Measurements from ENCODE around the gene NECTIN1. TPM values are rescaled to one million over a fixed set of nuclear protein-coding genes. Genes with fewer than 3 reads are reported as not detected.
A peak's percentile ranks its signal among the peaks of the same experiment; 100 is the strongest.

Gene NECTIN1
- total and polyA plus RNA-seq, 9 donors: 7.9 to 44.3 (median 28.2) TPM

DNA sequence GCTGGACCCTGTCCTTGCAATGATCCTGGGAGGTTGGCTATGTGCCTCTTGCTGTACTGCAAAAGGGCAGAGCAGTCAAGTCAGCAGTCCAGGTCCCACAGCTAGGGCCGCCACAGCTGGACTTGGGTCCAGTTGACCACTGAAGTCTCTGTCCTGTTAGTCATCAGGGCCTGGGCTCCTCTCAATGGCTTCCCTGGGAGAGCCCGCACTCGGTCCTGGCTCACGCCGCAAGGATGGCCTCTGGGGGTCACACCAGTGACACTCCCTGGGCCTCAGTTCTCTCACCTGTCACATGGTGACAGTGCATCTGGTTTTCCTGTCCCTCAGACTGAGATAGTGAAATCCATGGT is 85.1 kb downstream of the NECTIN1 start:
- 67% methylated on average over 5 of the region's 5 CpGs for WGBS (ENCODE audit: insufficient coverage)
- Histone ChIP-seq H3K4me3 (ENCODE audit: low read length) (no peak overlapping the region), H3K27me3 (ENCODE audit: control insufficient read depth, insufficient read depth, low read length) (peaks cover 3% of the 10 kb centered on the region), H3K9me3 (replicated peaks; ENCODE audit: control insufficient read depth, low read depth, low read length) (no peaks in the 10 kb centered on the region), H3K4me1 (ENCODE audit: control insufficient read depth, insufficient read depth, low read length) (peaks cover 62% of the 10 kb centered on the region), H3K36me3 (ENCODE audit: control insufficient read depth, insufficient read depth, low read length) (no peaks in the 10 kb centered on the region), H3K27ac (ENCODE audit: low read length) (peak overlapping the region; percentile 42)
- DNase-seq: no peak

DNA sequence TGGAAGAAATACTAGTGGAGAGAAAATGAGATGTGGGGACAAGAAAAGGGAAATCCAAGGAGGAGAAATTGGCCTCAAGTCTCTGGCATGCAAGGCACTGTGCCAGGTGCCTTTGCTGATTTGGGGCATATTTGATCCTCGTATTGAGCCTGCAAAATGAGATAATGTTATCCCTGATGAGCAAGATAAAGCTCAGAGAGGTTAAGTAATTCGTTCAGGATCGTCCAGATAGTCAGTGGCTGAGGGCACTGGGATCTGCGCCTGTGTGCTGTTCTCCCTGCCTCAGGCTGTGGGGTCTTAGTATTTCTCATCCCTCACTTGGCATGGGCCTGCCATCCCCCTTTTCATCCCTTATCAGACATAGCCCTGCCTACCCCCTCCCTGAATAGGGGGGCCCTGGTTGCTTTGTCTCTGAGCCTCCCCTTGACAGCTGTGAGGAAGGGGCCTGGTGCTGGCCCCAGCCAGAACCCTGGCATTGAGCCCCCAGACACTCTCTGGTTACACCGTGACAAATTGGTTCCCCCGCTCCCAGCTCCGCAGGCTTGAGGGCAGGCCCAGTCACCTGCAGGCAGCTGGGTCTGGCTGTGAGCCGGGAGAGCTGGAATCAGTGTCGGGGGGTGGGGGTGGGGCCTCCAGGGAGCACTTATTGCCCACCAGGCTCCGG is 85.7 kb downstream of the NECTIN1 start:
- peaks cover 4% of the 10 kb centered on the region for H3K27me3 ChIP-seq (ENCODE audit: control insufficient read depth, insufficient read depth, low read length)
- H3K9me3 ChIP-seq (replicated peaks; ENCODE audit: control insufficient read depth, low read depth, low read length): no peaks in the 10 kb centered on the region
- DNase-seq: peak; percentile 71
- peaks cover 62% of the 10 kb centered on the region for H3K4me1 ChIP-seq (ENCODE audit: control insufficient read depth, insufficient read depth, low read length)
- no peaks in the 10 kb centered on the region for H3K36me3 ChIP-seq (ENCODE audit: control insufficient read depth, insufficient read depth, low read length)
- 35% methylated on average over 10 of the region's 10 CpGs for WGBS (ENCODE audit: insufficient coverage)
- H3K4me3 ChIP-seq (ENCODE audit: low read length): no peak overlapping the region
- H3K27ac ChIP-seq (ENCODE audit: low read length): peak overlapping the region; percentile 42

DNA sequence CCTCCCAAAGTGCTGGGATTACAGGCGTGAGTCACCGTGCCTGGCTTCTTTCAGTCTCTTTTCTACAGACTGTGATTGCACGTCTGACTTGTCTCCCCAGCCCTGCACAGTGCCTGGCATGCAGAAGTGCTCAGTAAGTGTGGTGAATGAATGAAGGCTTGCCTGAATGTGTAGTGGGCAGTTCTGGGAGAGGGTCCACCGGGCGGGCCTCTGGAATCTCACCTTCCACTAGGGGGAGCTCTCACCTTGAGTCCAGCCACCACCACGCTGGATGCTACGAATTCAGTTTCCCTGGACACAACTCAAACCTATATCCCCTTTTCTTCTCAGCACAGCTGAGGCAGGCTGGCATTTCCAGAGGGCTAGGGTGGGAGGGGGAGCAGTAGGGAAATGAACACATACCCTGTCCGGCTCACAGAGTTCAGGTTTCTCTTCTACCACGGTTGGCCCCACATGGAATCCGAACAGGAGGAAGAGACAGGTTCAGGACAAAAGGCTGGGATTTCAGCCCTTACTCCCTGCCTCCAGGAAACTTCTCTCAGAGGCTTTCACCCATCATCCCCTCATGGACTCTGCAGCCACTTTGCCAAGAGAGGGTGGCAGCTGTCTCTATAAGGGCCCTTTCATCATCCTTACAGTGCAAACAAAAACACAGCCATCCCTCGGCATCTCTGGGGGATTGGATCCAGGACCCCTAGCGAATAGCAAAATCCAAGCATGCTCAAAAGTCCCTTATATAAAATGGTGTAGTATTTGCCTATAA is 86.8 kb downstream of the NECTIN1 start:
- Histone ChIP-seq H3K27ac (ENCODE audit: low read length) (no peak overlapping the region), H3K4me1 (ENCODE audit: control insufficient read depth, insufficient read depth, low read length) (peaks cover 66% of the 10 kb centered on the region), H3K9me3 (replicated peaks; ENCODE audit: control insufficient read depth, low read depth, low read length) (no peaks in the 10 kb centered on the region), H3K4me3 (ENCODE audit: low read length) (no peak overlapping the region), H3K36me3 (ENCODE audit: control insufficient read depth, insufficient read depth, low read length) (no peaks in the 10 kb centered on the region), H3K27me3 (ENCODE audit: control insufficient read depth, insufficient read depth, low read length) (peaks cover 9% of the 10 kb centered on the region)
- 83% methylated on average over 2 of the region's 12 CpGs for WGBS (ENCODE audit: insufficient coverage)
- DNase-seq: no peak

DNA sequence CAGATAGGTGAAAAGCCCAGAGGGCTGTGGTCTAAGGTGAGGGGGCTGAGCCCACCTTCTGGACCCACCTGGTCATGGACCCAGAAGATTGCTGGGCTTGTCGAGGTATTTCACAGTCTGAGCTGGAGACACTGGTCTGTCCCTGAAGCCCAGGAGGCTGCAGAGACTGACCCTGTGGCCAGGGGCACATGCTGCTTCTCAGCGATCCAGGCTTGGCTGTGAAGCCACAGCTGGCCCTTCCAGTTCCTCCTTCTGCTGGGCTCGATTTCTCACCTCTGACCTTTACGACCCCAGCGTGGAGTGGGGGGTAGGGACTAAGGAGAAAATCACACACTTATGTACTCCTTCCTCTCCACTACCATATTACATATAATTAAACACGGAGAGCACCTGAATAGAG is 88.5 kb downstream of the NECTIN1 start:
- peaks cover 70% of the 10 kb centered on the region for H3K4me1 ChIP-seq (ENCODE audit: control insufficient read depth, insufficient read depth, low read length)
- H3K36me3 ChIP-seq (ENCODE audit: control insufficient read depth, insufficient read depth, low read length): no peaks in the 10 kb centered on the region
- H3K27ac ChIP-seq (ENCODE audit: low read length): no peak overlapping the region
- peaks cover 9% of the 10 kb centered on the region for H3K27me3 ChIP-seq (ENCODE audit: control insufficient read depth, insufficient read depth, low read length)
- H3K4me3 ChIP-seq (ENCODE audit: low read length): no peak overlapping the region
- 50% methylated on average over 2 of the region's 6 CpGs for WGBS (ENCODE audit: insufficient coverage)
- DNase-seq: no peak
- no peaks in the 10 kb centered on the region for H3K9me3 ChIP-seq (replicated peaks; ENCODE audit: control insufficient read depth, low read depth, low read length)

DNA sequence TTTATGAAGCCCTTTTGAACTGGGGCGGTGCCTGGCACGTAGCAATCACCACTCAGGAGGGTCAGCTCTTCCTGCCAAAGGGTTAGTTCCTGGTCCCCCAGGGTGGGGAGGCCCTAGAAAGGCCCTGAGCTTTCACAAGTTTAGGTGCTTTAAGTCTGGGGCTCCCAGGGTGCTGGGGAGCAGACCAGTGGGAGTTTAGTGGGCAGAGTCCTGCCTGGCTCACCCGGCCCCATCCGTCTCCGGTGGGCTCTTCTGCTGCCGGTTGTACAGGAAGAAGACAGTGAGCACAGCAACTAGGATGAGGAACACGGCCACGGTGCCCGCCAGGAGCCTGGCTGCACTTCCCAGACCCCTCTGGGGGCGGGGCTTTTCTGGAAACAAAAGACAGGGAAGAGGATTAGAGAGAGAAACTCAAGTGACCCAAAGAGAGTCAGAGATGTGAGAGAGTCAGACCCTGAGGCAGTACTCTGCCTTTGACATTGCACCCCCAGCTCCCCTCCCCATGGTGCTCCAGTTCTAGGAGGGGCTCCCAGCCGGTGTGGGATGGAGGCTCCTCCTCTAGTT is 89.3 kb downstream of the NECTIN1 start:
- Histone ChIP-seq H3K27me3 (ENCODE audit: control insufficient read depth, insufficient read depth, low read length) (peaks cover 9% of the 10 kb centered on the region), H3K36me3 (ENCODE audit: control insufficient read depth, insufficient read depth, low read length) (no peaks in the 10 kb centered on the region), H3K4me3 (ENCODE audit: low read length) (no peak overlapping the region), H3K9me3 (replicated peaks; ENCODE audit: control insufficient read depth, low read depth, low read length) (no peaks in the 10 kb centered on the region), H3K4me1 (ENCODE audit: control insufficient read depth, insufficient read depth, low read length) (peaks cover 70% of the 10 kb centered on the region), H3K27ac (ENCODE audit: low read length) (no peak overlapping the region)
- WGBS (ENCODE audit: insufficient coverage): 42% methylated on average over 8 of the region's 11 CpGs
- no peak for DNase-seq

DNA sequence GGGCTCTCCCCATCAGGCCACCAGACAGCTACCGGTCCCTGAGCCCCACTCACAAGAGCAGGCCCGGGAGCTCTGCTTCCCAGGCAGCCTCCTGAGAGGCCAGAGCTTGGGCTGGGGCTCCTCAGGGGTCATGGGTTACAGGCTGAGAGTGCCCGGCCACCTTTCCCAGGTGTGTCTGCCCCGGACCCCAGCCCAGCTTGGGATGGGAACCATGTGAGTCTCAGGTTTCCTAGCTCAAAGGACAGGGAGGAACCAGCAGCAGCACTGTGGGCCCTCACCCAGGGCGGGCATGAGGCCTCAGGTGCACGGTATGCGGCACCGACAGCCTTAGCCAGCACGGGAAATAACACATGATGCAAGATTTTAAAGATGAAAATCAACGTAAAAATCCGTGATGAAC is 90.1 kb downstream of the NECTIN1 start:
- Histone ChIP-seq H3K4me1 (ENCODE audit: control insufficient read depth, insufficient read depth, low read length) (peaks cover 71% of the 10 kb centered on the region), H3K36me3 (ENCODE audit: control insufficient read depth, insufficient read depth, low read length) (no peaks in the 10 kb centered on the region), H3K9me3 (replicated peaks; ENCODE audit: control insufficient read depth, low read depth, low read length) (no peaks in the 10 kb centered on the region), H3K4me3 (ENCODE audit: low read length) (no peak overlapping the region), H3K27me3 (ENCODE audit: control insufficient read depth, insufficient read depth, low read length) (peaks cover 9% of the 10 kb centered on the region), H3K27ac (ENCODE audit: low read length) (no peak overlapping the region)
- DNase-seq: no peak
- 69% methylated on average over 11 of the region's 11 CpGs for WGBS (ENCODE audit: insufficient coverage)

DNA sequence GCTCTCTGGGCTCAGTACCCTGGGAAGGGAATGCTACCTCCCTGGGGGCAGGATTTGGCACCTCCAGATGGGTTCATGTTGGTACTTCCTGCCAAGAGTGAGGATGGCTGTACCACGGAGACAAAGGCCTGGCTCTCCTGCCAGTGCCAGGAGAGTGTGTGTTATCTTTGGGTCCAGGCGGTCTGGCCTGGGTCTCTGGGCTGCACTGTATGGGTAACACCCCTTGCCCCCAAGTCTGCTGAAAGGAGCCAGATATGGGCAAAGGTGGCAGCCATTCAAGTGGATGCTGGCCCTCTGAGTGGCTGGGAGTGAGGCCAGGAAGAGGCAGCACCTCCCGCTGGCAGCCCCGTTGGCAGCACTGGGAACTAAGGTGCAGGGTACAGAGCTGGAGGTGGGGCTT is 91.5 kb downstream of the NECTIN1 start:
- peaks cover 66% of the 10 kb centered on the region for H3K4me1 ChIP-seq (ENCODE audit: control insufficient read depth, insufficient read depth, low read length)
- peaks cover 3% of the 10 kb centered on the region for H3K9me3 ChIP-seq (replicated peaks; ENCODE audit: control insufficient read depth, low read depth, low read length)
- DNase-seq: no peak
- no peak overlapping the region for H3K4me3 ChIP-seq (ENCODE audit: low read length)
- WGBS (ENCODE audit: insufficient coverage): 81% methylated on average over 3 of the region's 4 CpGs
- H3K27ac ChIP-seq (ENCODE audit: low read length): no peak overlapping the region
- H3K27me3 ChIP-seq (ENCODE audit: control insufficient read depth, insufficient read depth, low read length): peaks cover 9% of the 10 kb centered on the region
- no peaks in the 10 kb centered on the region for H3K36me3 ChIP-seq (ENCODE audit: control insufficient read depth, insufficient read depth, low read length)

DNA sequence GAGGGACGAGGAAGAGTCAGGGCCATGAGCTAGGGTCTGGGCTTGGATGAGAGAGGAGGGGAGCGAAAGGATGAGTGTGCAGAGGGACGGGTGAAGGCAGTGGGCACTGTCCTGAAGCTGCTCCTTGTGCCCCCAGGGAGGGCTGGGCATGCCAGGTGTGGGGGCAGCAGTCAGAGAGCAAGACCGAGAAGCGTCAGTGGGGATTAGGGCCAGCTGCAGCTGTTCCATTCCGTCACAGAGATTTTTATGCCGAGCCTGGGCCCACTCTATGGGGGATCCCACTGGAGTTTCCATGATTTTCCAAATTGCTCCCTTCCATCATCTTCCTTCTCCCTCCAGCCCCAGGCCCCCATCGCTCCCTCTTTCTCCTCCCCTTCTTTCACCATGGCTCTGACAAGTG is 93.2 kb downstream of the NECTIN1 start:
- Histone ChIP-seq H3K27ac (ENCODE audit: low read length) (peak overlapping the region; percentile 82), H3K27me3 (ENCODE audit: control insufficient read depth, insufficient read depth, low read length) (peaks cover 9% of the 10 kb centered on the region), H3K4me1 (ENCODE audit: control insufficient read depth, insufficient read depth, low read length) (peaks cover 58% of the 10 kb centered on the region), H3K9me3 (replicated peaks; ENCODE audit: control insufficient read depth, low read depth, low read length) (peaks cover 3% of the 10 kb centered on the region), H3K4me3 (ENCODE audit: low read length) (no peak overlapping the region), H3K36me3 (ENCODE audit: control insufficient read depth, insufficient read depth, low read length) (no peaks in the 10 kb centered on the region)
- 71% methylated on average over 6 of the region's 8 CpGs for WGBS (ENCODE audit: insufficient coverage)
- DNase-seq: peak; percentile 77

DNA sequence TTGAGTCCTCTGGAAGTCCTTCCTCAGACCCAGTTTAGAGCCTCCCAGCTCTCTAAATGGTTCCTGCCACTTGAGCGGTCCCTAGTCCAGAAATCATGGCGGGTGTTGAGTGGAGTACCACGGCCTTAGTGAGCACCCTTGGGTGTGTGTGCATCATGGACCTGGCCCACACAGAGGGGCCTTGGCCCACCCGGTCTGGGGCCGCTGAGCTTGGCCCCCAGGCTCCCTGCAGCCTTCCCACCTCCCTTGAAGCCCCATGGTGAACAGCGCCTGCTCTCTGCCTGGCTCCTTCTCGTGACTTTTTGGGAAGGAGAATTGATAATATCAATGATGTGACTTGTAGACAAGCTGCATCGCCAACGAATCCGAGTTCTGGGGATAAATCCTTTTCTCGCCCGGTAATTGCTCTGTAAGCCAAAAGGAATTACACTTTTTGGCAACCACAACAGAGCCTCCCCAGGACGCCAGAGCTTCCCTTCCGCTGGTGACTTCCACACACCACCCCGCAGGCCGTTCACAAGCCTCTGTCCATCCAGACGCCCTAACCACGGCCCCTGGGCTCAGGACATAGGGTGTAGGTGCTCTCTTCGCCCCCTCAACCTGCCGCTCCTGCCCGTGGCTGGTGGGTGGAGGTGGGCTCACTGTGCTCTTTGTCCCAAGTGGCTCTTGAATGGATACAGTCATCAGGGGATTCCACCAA is 93.8 kb downstream of the NECTIN1 start:
- H3K4me1 ChIP-seq (ENCODE audit: control insufficient read depth, insufficient read depth, low read length): peaks cover 58% of the 10 kb centered on the region
- DNase-seq: peak; percentile 43

DNA sequence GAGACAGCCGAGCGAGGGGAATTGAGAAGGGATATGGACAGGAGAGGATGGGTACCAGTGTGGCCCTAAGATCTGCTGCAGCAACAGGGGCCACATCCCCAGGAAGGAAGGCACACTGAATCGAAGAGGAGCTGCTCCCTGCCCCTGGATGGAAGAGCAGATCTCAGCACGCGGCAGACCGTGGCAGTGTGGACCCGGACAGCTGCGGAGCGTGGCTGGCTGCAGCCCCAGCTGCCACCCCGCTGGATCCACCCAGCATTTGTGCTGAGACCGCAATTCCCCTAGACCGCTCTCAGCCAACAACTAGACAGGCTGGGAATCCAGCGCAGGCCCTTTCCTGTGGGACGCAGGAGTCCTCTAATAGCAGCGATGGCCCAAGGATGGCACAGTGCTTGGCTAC is 94.7 kb downstream of the NECTIN1 start:
- peaks cover 7% of the 10 kb centered on the region for H3K27me3 ChIP-seq (ENCODE audit: control insufficient read depth, insufficient read depth, low read length)
- H3K4me1 ChIP-seq (ENCODE audit: control insufficient read depth, insufficient read depth, low read length): peaks cover 61% of the 10 kb centered on the region
- H3K36me3 ChIP-seq (ENCODE audit: control insufficient read depth, insufficient read depth, low read length): no peaks in the 10 kb centered on the region
- 82% methylated on average over 15 of the region's 15 CpGs for WGBS (ENCODE audit: insufficient coverage)
- peak overlapping the region; percentile 82 for H3K27ac ChIP-seq (ENCODE audit: low read length)
- H3K4me3 ChIP-seq (ENCODE audit: low read length): no peak overlapping the region
- peaks cover 3% of the 10 kb centered on the region for H3K9me3 ChIP-seq (replicated peaks; ENCODE audit: control insufficient read depth, low read depth, low read length)
- DNase-seq: peak; percentile 69

More for the DNA sequence above, 93.8 kb downstream of the NECTIN1 start:
- Histone ChIP-seq H3K36me3 (ENCODE audit: control insufficient read depth, insufficient read depth, low read length) (no peaks in the 10 kb centered on the region), H3K9me3 (replicated peaks; ENCODE audit: control insufficient read depth, low read depth, low read length) (peaks cover 3% of the 10 kb centered on the region), H3K4me3 (ENCODE audit: low read length) (no peak overlapping the region), H3K27me3 (ENCODE audit: control insufficient read depth, insufficient read depth, low read length) (peaks cover 9% of the 10 kb centered on the region), H3K27ac (ENCODE audit: low read length) (peak overlapping the region; percentile 82)
- WGBS (ENCODE audit: insufficient coverage): 91% methylated on average over 5 of the region's 21 CpGs

All from muscle of leg (tissue), 11 donors.